Raji (cell line): Measurements from ENCODE around the gene MKRN2.

Experiments used
- POLR2A ChIP-seq: IDR thresholded peaks from 2 replicates; pipeline ENCODE4 v1.6.1; 2011; ENCODE audit warnings: low read depth, low read length, control low read depth; ENCODE audit not compliant: insufficient read depth

The MKRN2 gene

GRCh38 chr3:12556690-12557472 is at the start of gene MKRN2:
Gene MKRN2 (plus strand): TSS chr3:12557087. CDS start chr3:12557151, 64 bp downstream.
- TF ChIP-seq POLR2A = peak; percentile 100

GRCh38 chr3:12507591-12508281 is 49.2 kb upstream of the MKRN2 start:
- no peak for TF ChIP-seq POLR2A

- no peak for TF ChIP-seq POLR2A
These were observed 48.6 kb upstream of the MKRN2 start for GRCh38 chr3:12508291-12508700.

GRCh38 chr3:12509466-12509865 is 47.4 kb upstream of the MKRN2 start:
- TF ChIP-seq POLR2A = no peak

GRCh38 chr3:12512534-12513118 is 44.3 kb upstream of the MKRN2 start:
- TF ChIP-seq POLR2A = no peak

GRCh38 chr3:12513694-12514446 is 43.0 kb upstream of the MKRN2 start:
- no peak for TF ChIP-seq POLR2A

- no peak for TF ChIP-seq POLR2A
These were observed 41.3 kb upstream of the MKRN2 start for GRCh38 chr3:12515631-12516030.

- TF ChIP-seq POLR2A = no peak
These were observed 40.0 kb upstream of the MKRN2 start for GRCh38 chr3:12516873-12517272.

- TF ChIP-seq POLR2A = no peak
These were observed 38.4 kb upstream of the MKRN2 start for GRCh38 chr3:12518261-12519028.

- TF ChIP-seq POLR2A = no peak
These were observed 35.9 kb upstream of the MKRN2 start for GRCh38 chr3:12521010-12521409.

- no peak for TF ChIP-seq POLR2A
These were observed 34.2 kb upstream of the MKRN2 start for GRCh38 chr3:12522721-12523120.

- TF ChIP-seq POLR2A = no peak
These were observed 29.1 kb upstream of the MKRN2 start for GRCh38 chr3:12527757-12528143.

GRCh38 chr3:12532182-12532581 is 24.7 kb upstream of the MKRN2 start:
- TF ChIP-seq POLR2A = no peak

GRCh38 chr3:12536423-12536822 is 20.5 kb upstream of the MKRN2 start:
- no peak for TF ChIP-seq POLR2A

- TF ChIP-seq POLR2A = no peak
These were observed 15.3 kb upstream of the MKRN2 start for GRCh38 chr3:12541625-12542024.
